GM18858 (cell line): ENCODE data around the gene TAF4.
A peak's percentile ranks its signal among the peaks of the same experiment; 100 is the strongest.
"Not testable (repeated sequence)": the region's sequence is repeated elsewhere in the genome, so short reads cannot be mapped to it uniquely, and the experiment has no call there.

Experiments used
- ATAC-seq: cut with Tn5 transposase; IDR thresholded peaks from one replicate; pipeline ENCODE4 v1.9.1; 2021; ENCODE audit not compliant: unreplicated experiment

The TAF4 gene

DNA sequence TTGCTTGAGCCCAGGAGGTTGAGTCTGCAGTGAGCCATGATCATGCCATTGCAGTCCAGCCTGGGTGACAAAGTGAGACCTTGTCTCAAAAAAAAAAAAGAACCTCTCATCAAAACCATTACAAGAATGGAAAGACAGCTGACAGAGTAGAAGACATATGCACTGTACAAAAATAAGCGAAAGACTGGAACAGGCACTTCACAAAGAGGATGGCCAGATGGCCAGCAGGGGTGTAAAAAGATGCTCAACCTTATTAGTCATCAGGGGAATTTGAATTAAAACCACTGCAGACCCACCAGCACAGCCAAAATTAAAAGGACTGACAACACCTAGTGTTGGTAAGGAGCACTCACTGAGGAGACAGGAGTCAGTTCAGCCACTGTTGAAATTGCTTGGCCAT, 13.5 kb upstream of the TAF4 start:
- no peak for ATAC-seq

DNA sequence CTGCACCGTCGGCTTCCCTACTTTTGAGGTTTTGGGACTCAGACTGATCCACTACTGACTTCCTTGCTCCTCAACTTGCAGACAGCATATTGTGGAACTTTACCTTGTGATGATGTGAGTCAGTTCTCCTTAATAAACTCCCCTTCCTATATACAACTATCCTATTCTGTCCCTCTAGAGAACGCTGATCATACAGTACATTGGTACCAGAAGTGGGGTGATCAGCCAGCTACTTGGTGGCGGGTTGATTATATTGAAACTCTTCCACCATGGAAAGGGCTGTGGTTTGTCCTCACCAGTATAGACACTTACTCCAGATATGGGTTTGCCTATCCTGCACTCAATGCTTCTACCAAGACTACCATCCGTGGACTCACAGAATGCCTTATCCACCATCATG, 7.6 kb upstream of the TAF4 start:
- no peak for ATAC-seq

DNA sequence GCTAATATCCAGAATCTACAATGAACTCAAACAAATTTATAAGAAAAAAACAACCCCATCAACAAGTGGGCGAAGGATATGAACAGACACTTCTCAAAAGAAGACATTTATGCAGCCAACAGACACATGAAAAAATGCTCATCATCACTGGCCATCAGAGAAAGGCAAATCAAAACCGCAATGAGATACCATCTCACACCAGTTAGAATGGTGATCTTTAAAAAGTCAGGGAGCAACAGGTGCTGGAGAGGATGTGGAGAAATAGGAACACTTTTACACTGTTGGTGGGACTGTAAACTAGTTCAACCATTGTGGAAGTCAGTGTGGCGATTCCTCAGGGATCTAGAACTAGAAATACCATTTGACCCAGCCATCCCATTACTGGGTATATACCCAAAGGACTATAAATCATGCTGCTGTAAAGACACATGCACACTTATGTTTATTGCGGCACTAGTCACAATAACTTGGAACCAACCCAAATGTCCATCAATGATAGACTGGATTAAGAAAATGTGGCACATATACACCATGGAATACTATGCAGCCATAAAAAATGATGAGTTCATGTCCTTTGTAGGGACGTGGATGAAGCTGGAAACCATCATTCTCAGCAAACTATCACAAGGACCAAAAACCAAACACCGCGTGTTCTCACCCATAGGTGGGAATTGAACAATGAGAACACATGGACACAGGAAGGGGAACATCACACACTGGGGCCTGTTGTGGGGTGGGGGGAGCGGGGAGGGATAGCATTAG, 6.2 kb upstream of the TAF4 start:
- ATAC-seq = not testable (repeated sequence)

DNA sequence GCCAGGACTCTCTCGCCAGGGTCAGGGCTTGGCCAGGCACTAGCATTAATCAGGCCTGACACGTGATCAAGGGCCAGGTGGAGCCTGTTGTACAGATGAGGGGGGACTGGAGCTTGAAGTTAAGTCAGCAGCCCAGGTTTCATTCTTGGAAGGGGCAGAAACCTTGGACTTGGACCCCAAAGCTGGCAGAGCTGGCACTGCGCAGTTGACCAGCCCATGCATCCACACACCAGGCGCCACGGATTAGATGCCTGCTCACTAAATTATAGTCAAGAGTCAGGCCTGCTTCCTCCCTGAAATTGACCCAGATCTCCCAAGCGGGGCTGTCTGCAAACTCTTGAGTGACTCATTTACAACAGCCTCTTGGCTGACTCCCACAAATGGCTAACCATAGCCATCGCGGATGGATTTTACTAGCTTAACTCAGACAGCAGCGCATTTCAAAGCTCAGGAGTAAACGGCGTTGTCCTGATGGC, 4.1 kb upstream of the TAF4 start:
- ATAC-seq = no peak

DNA sequence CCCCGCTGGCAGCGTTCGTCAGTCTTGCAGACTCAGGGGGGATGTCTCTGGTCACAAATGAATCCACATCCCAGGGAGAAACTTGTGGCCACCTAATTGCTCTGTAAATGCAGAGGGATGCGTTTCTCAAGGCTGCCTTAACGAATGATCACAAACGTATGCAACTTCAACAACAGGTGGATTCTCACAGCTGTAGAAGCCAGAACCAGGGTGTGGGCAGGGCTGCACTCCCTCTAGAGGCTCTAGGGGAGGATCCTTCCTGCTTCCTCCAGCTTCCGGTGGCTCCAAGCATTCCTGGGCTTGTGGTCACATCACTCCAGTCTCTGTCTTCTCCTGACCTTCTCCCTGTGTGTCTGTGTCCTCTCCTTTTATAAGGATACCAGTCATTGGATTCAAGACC, 3.3 kb upstream of the TAF4 start:
- no peak for ATAC-seq

DNA sequence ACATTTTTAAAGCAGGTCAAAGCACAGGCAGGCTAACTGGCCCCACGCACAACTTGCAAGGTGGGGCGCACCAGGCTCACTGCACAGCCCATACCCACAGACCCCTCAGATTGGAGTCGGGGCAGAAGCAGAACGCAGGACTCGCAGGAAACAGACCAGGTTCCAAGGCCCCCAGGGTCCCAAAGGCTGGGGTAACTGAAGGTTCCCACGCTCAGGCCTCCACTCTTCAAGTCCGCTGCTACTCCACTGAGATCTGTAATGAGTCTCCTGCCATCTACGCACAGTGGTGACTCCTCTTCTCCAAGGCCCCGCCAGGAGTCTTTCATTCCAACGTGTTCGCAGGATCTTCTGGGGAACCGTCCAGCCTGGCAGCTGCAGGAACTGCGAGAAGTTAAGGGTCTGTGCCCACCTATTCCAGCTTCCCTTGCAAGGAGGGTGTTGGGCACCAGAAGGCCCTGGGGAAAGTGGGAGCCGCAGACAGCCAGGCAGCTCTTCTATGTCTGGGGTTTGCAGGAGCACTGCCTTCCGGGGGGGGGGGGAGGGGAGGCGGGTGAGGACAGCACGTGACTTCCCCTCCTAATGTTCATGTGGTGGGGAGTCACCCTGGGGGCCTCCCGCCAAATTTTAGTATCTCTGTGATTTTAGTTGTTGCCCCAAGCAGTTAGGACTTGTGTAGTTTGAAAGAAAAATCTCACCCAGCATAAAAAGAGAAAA, 2.0 kb upstream of the TAF4 start:
- no peak for ATAC-seq

DNA sequence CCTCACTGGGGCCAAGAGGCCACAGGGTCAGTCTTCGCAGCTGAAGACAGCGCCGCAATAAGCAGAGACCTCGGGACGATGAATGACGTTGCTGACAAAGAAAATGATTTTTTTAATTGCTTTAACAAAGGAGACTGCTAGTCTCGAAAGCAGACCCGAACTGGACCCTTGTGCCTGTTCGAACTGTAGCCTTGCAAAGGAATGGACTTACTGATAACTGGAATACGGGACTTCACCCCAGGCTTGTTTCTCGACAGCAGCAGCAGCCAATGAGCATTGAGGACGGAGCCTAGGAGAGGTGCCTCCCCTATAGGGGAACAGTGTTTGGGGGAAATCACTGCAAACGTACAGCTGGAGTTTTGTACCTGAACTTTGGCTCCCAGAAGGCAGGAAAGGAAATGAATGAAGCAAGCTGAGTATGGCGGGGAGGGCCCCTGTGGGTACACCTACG, 1.3 kb upstream of the TAF4 start:
- no peak for ATAC-seq

DNA sequence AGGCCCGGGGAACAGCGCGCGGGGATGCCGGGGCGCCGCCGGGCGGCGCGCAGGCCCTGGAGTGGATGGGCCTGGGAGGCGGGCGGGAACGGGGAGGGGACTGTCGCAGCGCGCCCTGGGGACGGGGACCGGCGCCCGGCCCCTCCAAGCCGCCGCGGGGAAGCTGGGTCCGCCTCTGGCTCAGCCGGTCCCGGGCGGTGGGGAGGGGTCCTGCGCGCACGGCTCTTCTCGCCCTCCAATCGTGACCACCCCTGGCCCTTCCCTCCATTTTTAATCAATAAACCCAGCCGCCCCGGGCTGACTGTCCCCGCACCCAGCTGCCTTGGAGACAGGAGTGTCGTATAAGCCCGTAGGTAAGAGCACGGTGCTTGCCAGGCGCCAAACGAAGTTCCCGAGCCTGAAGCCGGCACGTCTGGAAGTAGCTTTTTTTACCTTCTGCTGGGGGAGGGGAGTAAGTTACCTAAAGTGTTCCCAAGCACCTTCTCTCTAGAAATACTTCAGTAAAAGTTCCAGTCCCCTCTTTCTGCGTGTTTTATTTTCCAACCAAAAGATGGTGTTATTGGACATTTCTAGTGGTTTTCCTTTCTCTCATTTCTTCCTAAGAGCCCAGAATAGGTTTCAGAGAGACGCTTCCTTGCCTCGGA, 780 bp upstream of the TAF4 start:
- peak; percentile 20 for ATAC-seq

DNA sequence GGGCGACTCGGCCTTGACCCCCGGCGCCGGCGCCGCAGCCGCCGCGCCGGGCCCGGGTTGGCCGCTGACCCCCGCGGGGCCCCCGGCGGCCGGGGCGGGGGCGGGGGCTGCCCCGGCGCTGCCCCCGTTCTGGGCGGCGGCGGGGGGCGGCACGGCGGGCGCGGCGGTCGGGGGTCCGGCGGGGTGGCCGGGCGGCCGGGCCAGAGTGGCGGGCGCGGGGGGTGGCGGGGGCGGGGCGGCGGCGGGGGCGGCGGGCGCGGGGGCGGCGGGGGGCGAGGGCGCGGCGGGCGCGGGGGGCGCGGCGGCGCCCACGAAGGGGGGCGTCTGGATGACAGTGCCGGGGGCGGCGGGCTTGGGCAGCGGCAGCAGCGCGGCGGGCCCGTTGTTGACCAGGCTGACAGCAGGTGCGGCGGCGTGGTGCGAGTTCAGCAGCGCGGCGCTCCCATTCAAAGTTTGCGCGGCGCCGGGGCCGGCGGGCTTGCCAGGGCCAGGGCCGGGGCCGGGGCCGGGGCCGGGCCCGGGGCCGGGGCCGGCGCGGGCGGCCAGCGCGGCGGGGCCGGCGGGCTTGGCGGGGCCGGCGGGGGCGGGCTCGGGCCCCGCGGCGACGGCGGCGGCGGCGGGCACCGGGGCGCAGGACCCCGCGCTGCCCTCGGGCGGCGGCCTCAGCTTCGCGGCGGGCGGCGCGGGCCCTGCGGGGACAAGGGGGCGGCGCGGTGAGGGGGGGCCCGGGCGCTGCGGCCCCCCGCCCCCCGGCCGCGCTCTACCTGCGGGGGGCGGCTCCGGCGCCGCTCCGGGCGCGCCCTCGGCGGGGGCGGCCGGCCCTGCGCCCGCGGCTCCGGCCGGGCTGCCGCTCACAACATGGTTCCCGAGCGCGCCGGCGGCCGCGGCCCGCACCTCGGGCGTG, 659 bp downstream of the TAF4 start:
- ATAC-seq = peak; percentile 11

DNA sequence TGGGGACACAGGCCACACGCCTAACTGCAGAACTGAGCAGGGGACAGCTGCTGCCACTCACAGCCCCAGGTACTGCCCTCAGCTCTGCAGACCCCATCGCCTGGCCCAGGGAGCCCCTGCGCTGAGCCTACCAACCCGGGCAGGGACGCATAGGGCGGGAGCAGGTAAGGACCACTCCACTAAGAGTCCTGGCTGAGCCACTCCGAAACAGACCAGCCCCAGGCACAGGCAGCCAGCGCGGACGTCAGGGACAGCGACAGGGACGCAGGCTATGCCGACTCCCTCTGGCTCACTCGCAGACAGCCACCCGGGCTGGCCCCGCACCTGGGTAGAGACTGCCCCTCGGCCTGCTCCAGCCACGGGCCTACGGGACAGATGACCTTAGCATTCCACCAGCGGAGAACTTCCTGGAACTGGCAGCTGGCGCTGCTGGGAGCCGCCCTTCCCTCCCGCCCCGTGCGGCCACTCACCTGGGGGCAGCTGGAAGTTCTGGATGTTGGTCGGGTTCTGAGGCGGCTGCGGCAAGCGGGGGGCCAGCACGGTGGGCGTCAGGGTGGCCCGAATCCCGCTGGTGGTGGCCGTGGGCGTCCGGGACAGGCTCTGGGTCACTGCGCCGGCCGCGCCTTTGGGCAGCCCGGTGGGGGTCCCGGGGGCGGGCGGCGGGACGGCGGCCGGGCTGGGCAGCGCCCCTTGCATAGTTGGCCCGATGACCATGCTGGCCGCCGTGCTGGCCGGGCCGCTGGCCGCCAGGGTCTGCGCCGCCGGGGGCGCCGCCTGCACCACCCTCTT, 1.5 kb downstream of the TAF4 start:
- no peak for ATAC-seq

DNA sequence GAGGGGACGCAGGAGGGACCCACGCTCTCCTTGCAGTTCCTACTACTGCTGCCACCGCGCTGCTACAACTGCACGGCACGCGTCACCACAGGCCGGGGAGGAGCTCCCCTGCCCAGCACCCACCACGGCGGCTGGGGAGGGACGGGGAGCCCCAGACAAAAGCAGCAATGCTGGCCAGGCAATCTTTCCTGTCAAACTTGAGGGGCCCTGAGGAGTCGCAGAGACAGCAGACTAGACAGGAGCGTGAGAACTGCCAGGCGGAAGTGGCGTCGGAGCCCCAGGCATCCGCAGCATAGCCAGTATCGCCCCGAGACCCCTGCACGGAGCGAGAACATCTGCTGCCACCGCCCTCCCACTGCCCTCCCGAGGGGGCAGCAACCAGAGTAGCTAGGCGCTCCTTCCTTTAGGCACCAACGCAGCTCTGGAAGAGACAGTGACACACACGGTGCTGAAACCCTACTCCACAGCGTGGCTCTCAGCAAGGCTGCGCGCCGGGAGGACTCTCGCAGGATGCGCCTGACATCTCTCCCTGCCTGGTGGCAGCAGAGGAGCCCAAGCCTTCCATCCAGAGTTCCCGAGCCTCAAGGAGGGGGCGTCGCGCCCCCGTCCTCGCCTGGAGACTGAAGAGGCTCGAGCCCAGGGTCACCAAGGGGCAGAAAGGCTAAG, 2.2 kb downstream of the TAF4 start:
- no peak for ATAC-seq

DNA sequence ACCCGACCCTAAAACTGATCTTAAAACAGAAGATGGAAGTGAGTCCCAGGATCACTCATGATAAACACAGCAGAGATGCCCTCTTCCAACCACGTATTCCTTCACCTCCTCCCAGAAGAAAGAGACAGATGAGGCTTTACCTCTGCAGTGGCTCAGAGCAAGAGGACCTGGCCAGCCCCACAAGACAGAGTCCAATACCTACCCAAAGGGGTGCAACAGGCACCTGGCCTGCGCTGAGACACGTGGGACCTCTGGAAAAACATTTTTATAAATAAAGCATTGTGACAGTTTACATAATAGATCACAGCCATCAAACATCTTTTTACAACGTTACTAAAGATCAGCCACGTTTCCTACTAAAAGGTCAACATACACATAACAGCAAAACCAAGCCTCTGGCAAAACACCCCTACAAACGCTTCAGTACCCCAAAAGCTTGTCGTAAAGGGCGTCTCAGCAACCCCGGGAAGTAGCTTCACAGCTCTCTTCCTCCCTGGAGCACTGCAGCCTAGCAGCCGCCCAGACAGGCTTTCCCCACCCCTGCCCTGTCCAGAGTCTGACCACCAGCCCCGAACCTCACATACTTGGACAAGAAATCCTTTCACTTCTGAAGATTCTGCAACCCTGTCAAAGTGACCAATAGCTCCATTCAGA, 2.9 kb downstream of the TAF4 start:
- ATAC-seq = no peak

DNA sequence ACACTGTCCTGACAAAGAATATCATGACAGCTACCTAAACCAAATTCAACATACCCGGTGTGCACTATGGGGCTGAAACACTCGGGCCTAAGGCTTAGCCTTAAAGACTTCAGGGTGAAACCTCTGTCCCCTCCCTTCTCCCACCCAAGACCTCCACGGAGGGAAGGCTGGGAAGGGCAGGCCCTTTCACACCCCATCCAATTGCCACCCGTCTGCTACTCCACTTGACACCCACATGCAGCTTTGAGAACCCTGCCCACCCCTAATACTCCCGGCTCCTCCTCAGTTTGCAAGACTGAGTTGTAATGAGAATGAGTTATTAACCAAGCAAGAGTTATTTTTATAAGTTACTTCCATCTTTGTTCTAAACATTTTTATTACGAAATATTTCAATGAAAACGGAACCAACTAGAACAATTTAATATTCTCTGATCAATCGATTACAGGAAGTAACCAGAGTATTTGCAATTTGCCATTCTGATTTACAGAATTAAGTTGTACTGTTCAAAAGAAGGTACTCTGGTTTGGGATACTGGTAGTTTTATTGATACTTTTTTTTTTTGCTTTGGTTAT, 3.7 kb downstream of the TAF4 start:
- no peak for ATAC-seq

DNA sequence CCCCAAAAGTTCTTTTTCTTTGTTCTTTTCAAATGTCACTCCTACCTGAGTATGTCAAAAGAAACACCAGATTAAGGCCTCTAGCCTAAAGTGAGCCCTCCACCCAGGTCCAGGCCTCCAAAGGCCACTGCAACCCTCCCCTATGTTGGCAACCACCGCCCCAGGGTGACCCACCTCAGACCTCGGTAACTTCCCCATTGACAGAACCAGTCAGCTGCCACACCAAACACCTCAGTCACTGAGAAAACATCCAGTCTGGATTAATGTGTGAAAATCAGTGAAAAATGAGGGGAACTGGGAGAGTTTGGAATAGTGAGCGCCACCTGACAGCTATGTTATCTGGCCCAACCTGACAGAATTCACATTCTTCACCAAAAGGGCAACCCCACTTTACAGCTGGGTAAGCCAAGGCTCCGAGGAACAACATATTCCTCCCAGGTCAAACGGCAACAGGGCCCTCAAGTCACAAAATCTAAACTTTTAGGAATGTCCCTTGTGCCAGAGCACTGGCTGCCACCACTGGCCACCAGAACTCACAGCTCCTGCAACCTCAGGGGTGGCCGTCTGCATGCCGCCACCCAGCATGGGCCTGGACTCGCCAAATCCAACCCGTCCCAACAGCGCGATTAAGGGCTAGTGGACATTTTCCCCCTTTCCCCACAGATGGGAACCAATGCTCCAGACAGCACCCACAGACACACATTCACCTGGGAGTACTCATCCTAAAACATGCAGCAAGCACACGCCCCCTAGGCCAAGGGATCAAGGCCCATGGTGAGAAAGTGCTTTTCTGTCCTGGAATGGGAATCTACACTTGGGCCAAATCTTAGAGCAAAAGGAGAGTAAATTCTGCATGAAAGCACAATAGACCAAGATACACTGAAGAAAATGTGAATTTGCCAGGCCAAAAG, 4.8 kb downstream of the TAF4 start:
- ATAC-seq = no peak

DNA sequence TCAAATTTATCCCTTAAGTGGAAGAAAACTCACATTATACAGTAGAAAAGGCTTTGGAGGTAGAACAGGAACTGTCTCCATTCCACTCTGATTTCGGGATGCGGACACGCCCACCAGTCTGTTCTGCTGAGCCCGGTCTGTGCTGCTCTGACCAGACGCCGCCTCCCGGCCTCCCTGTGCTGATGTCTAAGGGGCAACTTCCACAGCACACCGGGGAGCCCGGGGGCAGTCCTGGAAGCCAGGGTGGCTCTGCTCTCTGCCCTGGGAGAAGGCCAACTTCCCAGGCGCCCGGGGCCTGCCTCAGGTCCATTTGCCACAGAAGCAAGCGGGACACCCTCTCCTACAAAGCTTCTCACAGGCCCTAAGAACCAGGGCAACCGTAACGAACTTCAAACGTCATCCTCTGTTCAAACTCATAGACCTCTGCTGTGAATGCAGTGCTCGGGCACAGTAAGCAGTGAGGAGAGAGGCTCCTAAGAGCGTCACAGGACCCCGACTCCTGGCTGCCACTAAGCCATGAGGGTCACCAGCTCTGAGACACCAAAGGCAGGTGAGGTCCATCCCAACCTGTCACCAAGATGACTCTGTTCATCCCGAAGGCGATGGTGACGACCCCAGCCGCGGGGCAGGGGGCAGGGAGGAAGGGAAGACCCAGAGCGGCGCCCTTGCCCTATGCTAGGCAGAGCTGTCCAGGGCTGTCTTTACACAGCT, 5.6 kb downstream of the TAF4 start:
- ATAC-seq = no peak

DNA sequence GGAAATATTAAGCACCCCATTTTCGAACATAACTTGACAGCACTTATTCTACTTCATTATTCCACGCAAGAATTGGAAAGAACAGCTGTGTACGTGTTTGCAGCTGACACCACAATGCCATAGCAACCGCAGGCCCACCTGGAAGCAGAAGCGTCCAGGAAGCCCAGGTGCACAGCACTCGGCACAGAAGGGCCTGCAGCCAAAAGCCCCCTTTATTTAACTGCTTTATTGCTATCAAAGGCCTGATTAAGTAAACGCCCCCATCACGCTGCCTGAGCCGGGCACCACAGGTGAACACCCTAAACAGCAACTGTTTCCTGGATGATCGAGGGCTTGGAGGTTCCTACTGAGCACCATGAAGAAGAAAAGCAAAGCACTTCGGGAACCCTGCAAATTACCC, 6.3 kb downstream of the TAF4 start:
- ATAC-seq = no peak

DNA sequence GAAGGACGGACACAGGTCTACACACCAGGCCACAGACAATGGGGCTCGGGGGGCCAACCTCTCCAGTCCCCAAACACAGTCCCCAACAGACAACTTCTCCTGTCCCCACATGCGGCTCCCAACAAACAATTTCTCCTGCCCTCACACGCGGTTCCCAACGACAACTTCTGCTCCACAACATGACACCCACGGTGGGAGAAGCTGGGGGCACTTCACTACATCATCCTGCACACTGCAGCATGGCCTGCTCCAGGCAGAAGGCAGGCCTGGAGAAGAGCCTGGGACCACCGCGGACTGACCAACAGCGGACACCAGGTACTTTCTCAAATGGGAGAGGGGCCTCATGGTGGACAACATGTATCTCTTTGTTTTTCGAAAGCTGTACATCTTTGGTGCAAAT, 6.7 kb downstream of the TAF4 start:
- ATAC-seq = no peak
